CD4-positive, alpha-beta T cell treated with Interferon gamma for 1 hour (primary cell): ENCODE data around the gene KIF5C.
A peak's percentile ranks its signal among the peaks of the same experiment; 100 is the strongest.

ENCODE experiments used
- DNase-seq: peaks from one replicate; pipeline ENCODE4 v3.0.0-alpha.2; 2020

The KIF5C gene

DNA sequence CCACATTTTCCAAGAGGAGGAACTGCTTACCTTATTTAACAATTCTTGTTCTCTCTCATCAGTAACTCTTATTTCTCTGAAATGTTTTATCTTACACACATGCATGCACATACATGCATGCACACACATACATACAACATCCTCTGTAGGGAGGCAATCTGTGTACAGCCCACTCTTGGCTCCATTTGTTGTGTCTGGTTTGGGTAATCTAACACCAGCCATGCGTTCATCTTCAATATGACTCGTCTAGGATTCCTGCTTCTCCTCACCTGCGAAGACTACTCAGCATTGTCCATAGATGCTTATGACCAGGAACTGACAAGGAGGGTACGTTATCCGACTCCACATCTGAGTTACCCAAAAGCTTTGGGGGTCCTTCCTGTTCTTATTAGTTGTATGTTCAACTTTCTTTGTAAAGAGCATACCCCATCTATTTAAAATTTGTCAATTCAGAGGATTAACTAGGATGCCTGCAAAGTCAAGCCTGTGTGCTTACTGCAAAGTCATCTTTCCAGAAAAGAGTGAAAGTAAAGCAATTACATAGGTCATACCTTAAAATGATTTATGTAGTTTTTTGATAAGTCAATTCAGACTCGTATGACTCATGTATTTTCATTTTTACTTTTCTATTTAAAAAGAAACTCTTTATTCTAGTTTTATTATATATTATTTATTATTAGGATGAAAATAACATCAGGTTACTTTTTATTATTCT lies 181.7 kb downstream of the KIF5C start:
- no peak for DNase-seq

DNA sequence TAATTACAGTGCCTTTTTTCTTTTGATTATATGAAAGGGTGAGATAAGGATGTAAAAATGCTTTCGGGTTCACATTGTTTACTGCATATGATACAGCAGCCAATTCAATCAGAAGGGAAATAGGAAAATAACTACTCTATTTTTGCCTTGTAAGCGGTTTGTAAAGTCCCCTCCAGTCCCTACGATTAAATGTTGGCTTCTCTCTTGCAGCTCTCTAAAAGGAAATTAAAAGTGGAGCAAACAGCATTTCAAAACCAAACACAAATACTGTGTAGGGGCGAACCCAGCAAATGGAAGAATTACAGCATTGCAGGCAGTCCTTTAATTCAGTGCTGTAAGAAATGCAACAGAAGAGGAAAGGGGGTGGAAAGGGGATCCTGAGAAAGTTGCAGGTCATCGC lies 182.4 kb downstream of the KIF5C start:
- DNase-seq = no peak

DNA sequence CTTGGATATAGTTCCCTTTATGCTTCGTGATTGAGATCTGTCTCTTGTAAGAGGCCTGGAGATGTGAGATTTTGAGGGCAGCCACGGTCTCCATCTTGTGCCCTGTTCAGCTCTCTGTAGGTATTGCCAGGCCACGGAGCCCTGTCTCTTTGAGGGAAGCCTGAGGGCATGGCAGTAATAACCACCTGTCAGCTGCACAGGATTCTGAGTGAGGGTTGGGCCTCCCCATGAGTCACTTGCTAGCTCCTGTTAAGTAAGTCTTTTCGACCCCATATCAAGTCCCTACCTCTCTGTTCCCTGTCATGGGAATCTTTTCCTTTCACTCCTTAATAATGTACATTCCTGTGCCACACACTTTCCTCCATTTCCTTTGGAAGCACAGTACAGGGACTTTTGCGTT lies 183.9 kb downstream of the KIF5C start:
- no peak for DNase-seq

DNA sequence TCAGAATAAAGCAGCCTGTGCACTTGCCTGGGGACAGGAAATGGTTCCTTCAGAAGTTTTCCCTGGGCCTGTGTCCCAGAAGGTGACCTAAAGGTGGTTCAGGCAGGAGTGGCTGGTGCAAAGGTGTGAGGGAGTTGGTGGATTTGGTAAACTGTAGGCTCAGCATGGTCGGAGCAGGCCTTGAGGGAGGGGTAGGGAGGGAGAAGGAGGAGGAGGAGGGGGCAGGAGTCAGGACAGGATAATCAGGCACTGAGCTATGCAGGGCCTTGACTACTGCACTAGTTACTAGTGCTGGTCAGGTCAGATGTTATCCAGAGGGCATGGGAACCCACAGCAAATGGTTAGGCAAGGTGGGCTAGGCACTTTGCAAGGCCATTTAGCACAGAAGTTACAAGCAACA lies 184.8 kb downstream of the KIF5C start:
- no peak for DNase-seq

DNA sequence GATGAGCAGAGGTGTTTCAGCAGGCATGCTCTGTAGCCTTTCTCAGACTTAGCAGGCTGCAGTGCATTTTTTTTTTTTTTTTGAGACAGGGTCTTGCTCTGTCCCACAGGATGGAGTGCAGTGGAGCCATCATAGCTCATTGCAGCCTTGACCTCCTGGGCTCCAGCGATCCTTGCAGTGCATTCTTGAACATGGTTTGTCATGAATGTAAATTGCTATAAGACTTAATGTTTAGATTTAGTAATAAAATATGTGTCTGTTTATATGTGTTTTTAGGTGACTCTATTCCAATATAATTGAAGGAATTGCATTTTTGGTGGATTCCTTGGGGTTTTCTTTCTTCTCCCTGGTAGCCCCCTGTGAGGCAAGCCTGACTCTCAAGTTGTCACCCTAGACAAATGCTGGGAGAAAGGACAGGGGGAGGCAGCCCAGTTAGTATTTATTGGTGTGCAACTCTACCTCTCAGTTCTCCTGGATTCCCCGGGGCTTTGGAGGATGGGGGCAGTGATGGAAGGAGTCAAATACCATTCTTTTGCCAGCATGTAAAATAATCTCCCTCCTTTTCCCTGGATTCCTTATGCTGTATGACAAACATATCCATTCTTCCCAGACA lies 186.2 kb downstream of the KIF5C start:
- no peak for DNase-seq

DNA sequence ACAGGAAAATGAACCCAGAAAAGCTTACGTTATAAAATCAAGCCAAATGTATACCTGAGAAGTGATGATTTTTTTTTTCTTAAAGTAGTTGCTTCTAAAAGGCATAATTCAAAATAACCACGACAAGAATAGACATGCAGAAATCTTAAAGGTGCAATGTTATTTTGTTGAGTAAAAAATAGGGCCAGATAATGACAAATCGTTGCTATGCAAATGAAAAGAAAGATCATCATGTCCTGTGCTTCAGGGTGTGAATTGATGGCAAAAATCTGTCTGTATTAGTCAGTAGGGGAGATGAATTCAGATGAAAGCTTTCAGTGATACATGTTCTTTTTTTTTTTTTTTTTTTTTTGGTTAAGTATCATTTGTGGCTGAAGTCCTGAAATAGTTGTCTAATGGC lies 187.5 kb downstream of the KIF5C start:
- no peak for DNase-seq

DNA sequence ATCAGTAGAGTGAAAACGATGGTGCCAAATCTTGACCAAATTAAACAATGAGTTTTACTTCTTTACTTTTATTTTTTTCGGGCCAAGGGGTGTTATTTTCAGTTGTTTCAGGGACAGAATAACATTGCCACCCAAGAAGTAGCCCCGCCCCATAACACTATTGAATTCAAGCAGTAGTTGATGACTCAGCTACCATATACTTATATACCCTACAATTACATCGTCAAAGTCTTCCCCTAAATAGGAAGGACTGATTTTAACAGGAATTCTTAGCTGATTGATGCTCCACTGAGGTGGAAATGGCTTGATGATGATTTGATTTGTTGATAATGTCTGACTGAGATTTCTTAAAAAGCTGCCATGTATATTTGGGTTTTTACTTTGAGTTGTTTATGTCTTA lies 188.2 kb downstream of the KIF5C start:
- DNase-seq = no peak

DNA sequence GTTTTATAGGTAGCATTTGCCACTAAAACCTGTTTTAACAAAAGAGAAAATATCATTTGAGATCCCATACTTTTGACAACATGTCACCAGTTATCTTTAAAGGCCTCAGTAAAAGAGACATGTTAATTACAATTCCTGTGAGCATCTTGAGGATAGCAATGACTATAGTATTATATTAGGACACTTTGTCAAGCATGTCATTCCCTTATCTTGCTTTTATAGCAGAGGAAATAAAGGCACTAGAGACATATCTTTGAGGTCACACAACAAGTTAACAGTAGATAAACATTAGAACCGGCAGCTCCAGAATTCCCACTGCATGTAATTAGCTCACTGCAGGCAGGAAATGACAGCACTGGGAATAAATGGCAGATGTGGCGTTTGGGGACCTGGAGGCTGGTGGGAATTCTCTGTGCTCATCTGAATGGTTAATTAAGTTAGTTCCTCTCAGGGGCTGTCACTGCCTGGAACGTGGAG lies 189.4 kb downstream of the KIF5C start:
- DNase-seq = no peak

DNA sequence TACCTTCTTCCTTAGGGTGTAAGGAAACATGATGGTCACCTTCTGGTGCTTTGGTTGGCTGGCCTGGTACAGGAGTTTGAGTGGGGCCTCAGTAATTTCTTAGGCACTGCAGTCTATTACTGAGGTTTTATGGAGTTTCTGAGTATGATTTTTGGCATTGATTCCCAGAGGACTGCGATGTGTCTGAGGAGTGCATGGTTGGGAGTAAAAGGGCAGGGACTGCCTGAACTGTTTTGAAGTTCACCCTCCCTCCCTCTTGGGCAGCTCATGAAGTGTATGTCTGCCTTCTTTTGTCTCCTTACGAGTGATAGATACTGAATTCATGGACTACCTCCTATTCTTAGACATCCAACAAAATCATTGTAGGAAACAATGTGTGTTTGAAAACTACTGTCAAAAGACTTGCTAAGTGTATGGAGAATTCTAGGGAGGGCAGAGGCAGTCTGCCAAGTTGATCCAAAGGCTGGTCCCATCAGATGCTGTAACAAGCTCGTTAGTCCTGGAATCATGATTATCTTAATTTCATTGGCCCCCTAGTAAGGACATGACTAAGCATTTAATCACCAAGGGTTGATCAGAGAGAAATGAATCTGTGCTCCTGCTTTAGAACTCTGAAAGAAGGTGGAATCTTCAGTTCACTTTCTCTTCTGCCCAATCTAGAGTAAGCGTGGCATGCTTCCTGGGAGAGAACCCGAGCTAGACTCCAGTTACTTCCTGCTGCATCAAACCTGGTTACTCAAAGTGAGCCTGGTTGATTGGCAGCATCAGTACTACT lies 190.0 kb downstream of the KIF5C start:
- no peak for DNase-seq

DNA sequence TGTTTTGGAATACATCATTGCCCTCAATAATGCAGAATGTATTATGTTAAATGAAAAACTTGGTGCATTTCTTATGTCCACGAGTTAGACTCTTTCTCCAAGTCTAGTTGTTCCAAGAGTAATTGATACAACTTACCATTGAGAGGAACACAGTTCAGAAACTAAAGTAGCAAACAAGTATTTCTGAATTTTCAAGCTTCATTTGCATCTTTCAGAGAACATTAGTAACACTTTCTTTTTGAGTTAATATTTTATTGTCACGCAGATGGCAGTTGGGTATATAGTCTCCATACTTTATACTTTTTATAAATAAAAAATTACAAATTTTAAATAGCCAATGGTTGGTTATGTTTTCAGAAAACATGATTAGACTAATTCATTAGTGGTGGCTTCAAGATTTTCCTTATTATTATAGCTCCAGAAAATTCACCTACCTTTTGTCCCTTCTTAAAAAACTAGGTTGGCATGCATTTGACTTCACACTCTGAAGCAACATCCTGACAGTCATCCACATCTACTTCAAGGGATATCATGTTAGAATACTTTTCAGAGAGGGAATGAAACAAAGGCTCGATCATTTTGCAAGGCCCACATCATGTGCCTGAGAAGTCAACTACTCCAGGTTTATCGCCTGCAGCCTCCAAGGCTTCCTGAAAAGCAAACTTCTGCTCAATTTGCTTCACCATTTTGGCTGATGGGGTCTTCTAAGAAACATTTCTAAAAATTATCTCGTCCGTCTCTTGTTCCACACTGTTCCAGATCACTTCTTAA lies 193.4 kb downstream of the KIF5C start:
- no peak for DNase-seq

DNA sequence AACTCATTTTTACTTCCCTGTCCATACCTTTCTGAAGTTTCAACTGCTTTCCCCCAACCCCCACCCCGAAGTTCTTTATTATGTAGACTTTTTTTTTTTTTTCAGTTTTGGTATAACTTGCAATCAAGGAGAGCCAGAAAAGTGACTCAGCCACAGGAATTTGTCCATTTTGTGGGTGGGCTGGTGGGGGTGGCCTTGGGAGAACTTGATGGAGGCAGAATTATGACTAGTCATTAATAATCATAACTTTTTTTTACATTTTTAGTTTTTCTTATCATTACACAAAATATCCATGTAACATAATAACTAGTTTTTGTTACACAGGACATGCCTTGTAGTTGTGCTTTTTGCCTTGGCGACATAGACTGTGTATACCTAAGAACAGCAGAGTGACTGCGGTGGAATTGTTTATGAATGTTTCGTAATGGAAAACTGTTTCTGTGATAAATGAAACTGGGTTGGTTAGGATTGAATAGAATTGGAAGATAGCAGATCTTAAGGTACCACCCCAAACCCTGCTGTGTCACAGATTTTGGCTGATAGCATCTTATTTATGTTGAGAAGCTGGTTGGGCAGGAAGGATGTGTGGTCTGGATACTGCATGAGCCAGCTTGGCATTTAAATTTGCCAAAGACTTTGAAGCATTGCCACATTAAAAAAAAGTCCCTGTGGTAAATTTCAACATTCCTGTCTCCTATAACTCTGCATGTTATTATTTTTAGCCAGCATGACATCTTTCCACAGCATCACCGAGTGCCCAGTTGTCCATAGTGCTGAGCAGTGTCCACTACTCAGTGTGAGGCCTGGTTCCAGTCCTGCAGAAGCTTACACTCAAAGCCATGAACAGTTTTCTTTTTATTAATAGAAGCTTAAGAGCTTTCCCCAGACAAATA lies 194.2 kb downstream of the KIF5C start:
- peak; percentile 9 for DNase-seq

DNA sequence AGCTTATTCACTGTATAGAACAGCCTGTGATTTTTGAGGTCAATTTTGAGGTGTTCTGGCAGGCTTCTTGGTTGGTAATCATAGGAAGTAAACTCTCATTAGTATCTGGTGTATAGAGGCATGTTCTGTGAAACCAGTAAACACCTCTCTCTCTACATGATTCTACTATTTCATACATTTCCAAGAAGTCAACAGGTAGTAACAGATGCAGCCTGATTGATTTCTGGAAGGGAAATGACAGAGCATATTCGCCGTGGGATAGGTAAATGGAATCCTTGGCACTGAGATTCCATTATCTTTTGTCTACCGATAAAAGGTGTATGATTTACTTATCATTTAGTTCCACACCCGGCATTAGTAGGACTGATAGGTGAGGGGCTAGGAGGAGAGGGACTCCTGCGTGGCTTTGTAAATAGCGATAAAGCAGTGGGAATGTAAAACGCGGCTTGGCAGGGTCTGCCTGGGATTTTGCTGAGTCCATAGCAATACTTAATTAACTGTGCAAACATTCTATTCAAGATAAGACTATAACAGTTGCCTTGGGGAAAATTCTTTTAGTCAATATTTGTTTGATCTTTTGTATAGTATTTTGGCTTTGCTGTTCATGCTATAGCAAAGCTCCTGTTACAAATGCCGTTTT lies 195.8 kb downstream of the KIF5C start:
- no peak for DNase-seq

DNA sequence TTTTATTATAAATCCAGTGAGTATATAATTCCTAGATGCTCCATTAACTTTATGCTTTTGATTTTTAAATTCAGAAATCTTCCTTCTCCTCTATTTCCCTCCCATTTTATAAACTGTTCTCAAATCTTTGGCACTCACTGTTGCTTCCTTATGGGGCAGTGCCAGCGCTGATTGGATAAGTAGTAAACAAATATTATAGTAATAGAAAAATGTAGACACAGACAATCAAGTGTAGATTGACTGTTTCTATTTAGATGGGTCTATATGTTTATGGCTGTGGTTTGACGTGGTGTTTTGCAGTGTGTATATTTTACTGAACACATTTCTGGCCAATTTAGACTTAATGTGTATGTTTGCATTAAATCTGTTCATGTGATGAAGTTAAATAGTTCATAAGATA lies 200.1 kb downstream of the KIF5C start:
- no peak for DNase-seq

DNA sequence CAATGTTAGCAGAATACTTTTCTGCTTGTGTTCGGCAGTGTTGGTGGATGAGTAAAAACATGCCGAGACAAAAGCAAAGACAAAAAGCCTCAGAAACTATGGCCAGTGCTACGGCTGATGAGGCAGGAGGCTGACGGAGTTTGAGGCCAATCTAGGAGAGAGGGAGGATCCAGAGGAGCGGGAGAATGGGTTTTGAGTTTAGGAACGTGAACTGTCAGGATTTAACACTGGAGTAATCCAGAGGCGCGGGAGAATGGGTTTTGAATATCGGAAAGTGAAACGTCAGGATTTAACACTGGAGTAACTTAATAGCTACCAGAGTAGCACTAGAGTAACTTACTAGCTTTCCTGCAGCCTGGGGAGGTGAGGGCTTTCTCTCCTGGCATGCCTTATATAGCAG lies 200.8 kb downstream of the KIF5C start:
- DNase-seq = no peak
